Measurements from ENCODE around the gene TRPC4.

Gene TRPC4

GRCh38 chr13:37869756-37870488, at the start of gene TRPC4:
Gene TRPC4, minus strand, starts transcription at chr13:37869772. Its CDS starts 86,439 bp downstream, at chr13:37783333.
- peak; percentile 75 for DNase-seq (ENCODE audit: low spot score)

- no peak for DNase-seq (ENCODE audit: low spot score)
These were observed 49.2 kb upstream of the TRPC4 start for GRCh38 chr13:37918751-37919150.

- DNase-seq (ENCODE audit: low spot score): no peak
These were observed 48.6 kb upstream of the TRPC4 start for GRCh38 chr13:37918116-37918714.

GRCh38 chr13:37914781-37915391, 45.3 kb upstream of the TRPC4 start:
- no peak for DNase-seq (ENCODE audit: low spot score)

GRCh38 chr13:37910790-37911189, 41.2 kb upstream of the TRPC4 start:
- DNase-seq (ENCODE audit: low spot score): no peak

- DNase-seq (ENCODE audit: low spot score): no peak
These were observed 37.3 kb upstream of the TRPC4 start for GRCh38 chr13:37906880-37907279.

- DNase-seq (ENCODE audit: low spot score): peak; percentile 14
These were observed 36.2 kb upstream of the TRPC4 start for GRCh38 chr13:37905736-37906135.

GRCh38 chr13:37899753-37900152, 30.2 kb upstream of the TRPC4 start:
- DNase-seq (ENCODE audit: low spot score): no peak

GRCh38 chr13:37893321-37893720, 23.7 kb upstream of the TRPC4 start:
- no peak for DNase-seq (ENCODE audit: low spot score)

- no peak for DNase-seq (ENCODE audit: low spot score)
These were observed 20.2 kb upstream of the TRPC4 start for GRCh38 chr13:37889820-37890219.

- DNase-seq (ENCODE audit: low spot score): no peak
These were observed 19.5 kb upstream of the TRPC4 start for GRCh38 chr13:37889102-37889501.

- no peak for DNase-seq (ENCODE audit: low spot score)
These were observed 17.3 kb upstream of the TRPC4 start for GRCh38 chr13:37886879-37887278.

- DNase-seq (ENCODE audit: low spot score): no peak
These were observed 15.1 kb upstream of the TRPC4 start for GRCh38 chr13:37884674-37885073.

- DNase-seq (ENCODE audit: low spot score): no peak
These were observed 14.5 kb upstream of the TRPC4 start for GRCh38 chr13:37884026-37884425.

- no peak for DNase-seq (ENCODE audit: low spot score)
These were observed 9.3 kb upstream of the TRPC4 start for GRCh38 chr13:37878921-37879320.

- DNase-seq (ENCODE audit: low spot score): peak; percentile 48
These were observed 8.9 kb upstream of the TRPC4 start for GRCh38 chr13:37878496-37878895.

GRCh38 chr13:37870895-37871550, 1.5 kb upstream of the TRPC4 start:
- peak; percentile 41 for DNase-seq (ENCODE audit: low spot score)

- no peak for DNase-seq (ENCODE audit: low spot score)
These were observed 895 bp upstream of the TRPC4 start for GRCh38 chr13:37870489-37870845.

- DNase-seq (ENCODE audit: low spot score): no peak
These were observed 141 bp downstream of the TRPC4 start for GRCh38 chr13:37869506-37869755.

GRCh38 chr13:37868691-37869505, 674 bp downstream of the TRPC4 start:
- peak; percentile 32 for DNase-seq (ENCODE audit: low spot score)

- DNase-seq (ENCODE audit: low spot score): no peak
These were observed 5.9 kb downstream of the TRPC4 start for GRCh38 chr13:37863708-37864107.

- DNase-seq (ENCODE audit: low spot score): no peak
These were observed 34.2 kb downstream of the TRPC4 start for GRCh38 chr13:37835392-37835791.

All from AG20443 (cell line).